Brain microvascular endothelial cell (primary cell): ENCODE data around the gene ARL8B.

Experiments used
- DNase-seq: peaks from one replicate; pipeline ENCODE4 v3.0.0-alpha.2; 2020
- H3K27ac ChIP-seq: fragments of 250-450 bp; sonication (Bioruptor Pico); 2 replicates; pipeline ENCODE4 v1.5.1; 2020; ENCODE audit warnings: mild to moderate bottlenecking, moderate library complexity
- H3K27me3 ChIP-seq: fragments of 250-450 bp; sonication (Bioruptor Pico); replicated peaks from 2 replicates; pipeline ENCODE4 v1.5.1; 2020; ENCODE audit warnings: mild to moderate bottlenecking
- H3K36me3 ChIP-seq: fragments of 250-450 bp; sonication (Bioruptor Pico); replicated peaks from 2 replicates; pipeline ENCODE4 v1.5.1; 2020; ENCODE audit warnings: mild to moderate bottlenecking
- H3K4me3 ChIP-seq: 2 replicates; pipeline ENCODE4 v1.5.1; 2011; ENCODE audit warnings: low read depth, mild to moderate bottlenecking, control low read depth, low read length, moderate library complexity
- CTCF ChIP-seq: IDR thresholded peaks from 2 replicates; pipeline ENCODE4 v1.5.1; 2011; ENCODE audit warnings: low read depth, mild to moderate bottlenecking, moderate library complexity, low read length, control low read depth, inconsistent platforms; ENCODE audit errors: missing control alignments
- in situ Hi-C: cut with HindIII; loops from 2 replicates; pipeline ENCODE4 v1.10.0; 2017; ENCODE audit warnings: low sequenced_read_pairs, low pct_ligation_motif_present

Gene ARL8B

GRCh38 chr3:5128849-5129248, 6.8 kb downstream of the ARL8B start:
- in situ Hi-C loops, result no loop called here
- no peak for TF ChIP-seq CTCF
- Histone ChIP-seq H3K4me3 (no peak overlapping the region), H3K27ac (no peak overlapping the region), H3K27me3 (no peaks in the 10 kb centered on the region), H3K36me3 (peaks cover 5% of the 10 kb centered on the region)
- DNase-seq, result no peak

DNA sequence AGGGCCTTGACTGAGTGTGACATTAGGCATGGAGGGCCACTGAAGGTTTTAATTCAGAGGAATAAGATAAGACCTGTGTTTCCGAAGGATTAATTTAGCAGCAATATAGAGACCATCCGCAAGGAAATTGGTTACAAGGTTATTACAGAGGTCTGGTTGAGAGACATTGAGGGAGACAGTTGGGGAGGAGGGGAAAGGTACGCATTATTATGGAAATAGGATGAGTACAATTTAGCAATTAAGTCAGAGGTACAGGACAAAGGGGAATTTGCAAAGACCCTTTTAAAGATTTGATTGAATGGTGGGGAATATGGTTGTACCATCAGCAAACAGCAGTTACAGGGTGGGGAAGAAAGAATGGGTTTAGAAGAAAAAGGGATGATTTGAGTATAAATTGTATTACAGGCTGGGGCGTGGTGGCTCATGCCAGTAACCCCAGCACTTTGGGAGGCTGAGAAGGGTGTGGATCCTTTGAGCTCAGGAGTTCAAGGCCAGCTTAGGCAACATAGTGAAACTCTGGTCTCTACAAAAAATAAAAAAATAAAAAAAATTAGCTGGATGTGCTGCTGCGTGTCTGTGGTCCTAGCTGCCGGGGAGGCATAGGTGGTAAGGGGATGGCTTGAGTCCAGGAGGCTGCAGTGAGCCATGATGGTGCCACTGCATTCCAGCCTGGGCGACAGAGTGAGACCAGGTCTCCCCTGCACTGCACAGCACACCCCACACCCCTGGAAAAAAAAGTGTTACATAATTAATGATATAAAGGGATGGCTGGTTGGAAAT, 11.3 kb downstream of the ARL8B start:
- no peak overlapping the region for H3K4me3 ChIP-seq
- no peaks in the 10 kb centered on the region for H3K27me3 ChIP-seq
- in situ Hi-C loops, result no loop called here
- H3K36me3 ChIP-seq, result no peaks in the 10 kb centered on the region
- DNase-seq, result no peak
- TF ChIP-seq CTCF, result no peak
- no peak overlapping the region for H3K27ac ChIP-seq

GRCh38 chr3:5134019-5134391, 11.9 kb downstream of the ARL8B start:
- DNase-seq, result no peak
- in situ Hi-C loops, result no loop called here
- no peak overlapping the region for H3K4me3 ChIP-seq
- no peaks in the 10 kb centered on the region for H3K36me3 ChIP-seq
- no peaks in the 10 kb centered on the region for H3K27me3 ChIP-seq
- no peak for TF ChIP-seq CTCF
- H3K27ac ChIP-seq, result no peak overlapping the region

DNA sequence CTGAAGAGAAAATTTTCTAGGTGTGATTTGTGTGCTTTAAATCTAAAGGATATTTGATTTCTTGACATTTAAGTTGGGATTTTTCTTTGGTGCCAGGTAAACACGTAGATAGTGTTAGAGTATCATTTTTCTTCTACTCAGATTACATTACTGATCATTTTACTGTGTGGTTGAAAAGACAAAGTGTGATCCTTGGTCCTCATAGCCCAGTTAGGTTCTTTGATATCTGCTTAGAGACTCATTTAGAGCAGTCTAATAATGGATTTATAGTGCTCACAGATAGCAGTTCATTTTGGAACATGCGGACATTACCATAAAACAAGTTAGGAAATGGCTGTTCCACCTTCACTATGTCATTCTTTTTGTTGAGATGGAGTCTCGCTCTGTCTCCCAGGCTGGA, 12.4 kb downstream of the ARL8B start:
- in situ Hi-C loops, result no loop called here
- Histone ChIP-seq H3K27ac (no peak overlapping the region), H3K27me3 (no peaks in the 10 kb centered on the region), H3K4me3 (no peak overlapping the region), H3K36me3 (no peaks in the 10 kb centered on the region)
- DNase-seq, result no peak
- no peak for TF ChIP-seq CTCF

GRCh38 chr3:5136211-5136918, 14.3 kb downstream of the ARL8B start:
- H3K36me3 ChIP-seq, result no peaks in the 10 kb centered on the region
- in situ Hi-C loops, result no loop called here
- peak; percentile 55 for TF ChIP-seq CTCF
- no peak for DNase-seq
- H3K27ac ChIP-seq, result no peak overlapping the region
- no peaks in the 10 kb centered on the region for H3K27me3 ChIP-seq
- no peak overlapping the region for H3K4me3 ChIP-seq
